Lower lobe of right lung (tissue), 2 donors: ENCODE data around the gene B9D1. TPM values are rescaled to one million over a fixed set of nuclear protein-coding genes. Genes with fewer than 3 reads are reported as not detected.

Experiments used
- ATAC-seq, 2 donors: fragments of 200-7000 bp; cut with Tn5 transposase; one replicate each; pipeline ENCODE4 v1.9.1; 2020 to 2022; ENCODE audit warnings: mild to moderate bottlenecking in 2 of 2, moderate library complexity in 2 of 2
- DNase-seq: peaks from one replicate; pipeline ENCODE4 v3.0.0-alpha.2; 2020
- H3K27ac ChIP-seq: fragments of 200-600 bp; one replicate; pipeline ENCODE4 v1.8.0; 2022
- H3K27me3 ChIP-seq: fragments of 200-600 bp; one replicate; pipeline ENCODE4 v1.8.0; 2022; ENCODE audit warnings: low read depth
- H3K36me3 ChIP-seq: fragments of 200-600 bp; one replicate; pipeline ENCODE4 v1.8.0; 2022; ENCODE audit warnings: mild to moderate bottlenecking
- H3K4me1 ChIP-seq: fragments of 200-600 bp; one replicate; pipeline ENCODE4 v1.8.0; 2022
- H3K4me3 ChIP-seq: fragments of 200-600 bp; one replicate; pipeline ENCODE4 v1.8.0; 2022; ENCODE audit warnings: mild to moderate bottlenecking
- H3K9me3 ChIP-seq: fragments of 200-600 bp; one replicate; pipeline ENCODE4 v1.8.0; 2022
- intact Hi-C: fragments of 100-400 bp; cut with DNase I; formaldehyde crosslinking; loops from one replicate; pipeline ENCODE4 v1.11.0; 2022
- total RNA-seq: library from RNA; stranded (reverse); fragmentation: NEBNext Ultra II Directional; extraction: Animal tissue kit (Norgen Biotek cat#: 25700); gene quantifications from one replicate; pipeline ENCODE4 v1.2.1, GENCODE V29; 2021
- TF ChIP-seq, protein P1 (sequence below): fragments of 200-600 bp; IDR thresholded peaks from one replicate; pipeline ENCODE4 v1.8.0; 2022; ENCODE audit warnings: antibody characterized with exemption, mild to moderate bottlenecking
- donor health status: DM: no; HTN: yes; CAD: no; lungs with severe emphysema.

B9D1 gene
- total RNA-seq, 1 donor from 2014 or later = 11.3 TPM

DNA sequence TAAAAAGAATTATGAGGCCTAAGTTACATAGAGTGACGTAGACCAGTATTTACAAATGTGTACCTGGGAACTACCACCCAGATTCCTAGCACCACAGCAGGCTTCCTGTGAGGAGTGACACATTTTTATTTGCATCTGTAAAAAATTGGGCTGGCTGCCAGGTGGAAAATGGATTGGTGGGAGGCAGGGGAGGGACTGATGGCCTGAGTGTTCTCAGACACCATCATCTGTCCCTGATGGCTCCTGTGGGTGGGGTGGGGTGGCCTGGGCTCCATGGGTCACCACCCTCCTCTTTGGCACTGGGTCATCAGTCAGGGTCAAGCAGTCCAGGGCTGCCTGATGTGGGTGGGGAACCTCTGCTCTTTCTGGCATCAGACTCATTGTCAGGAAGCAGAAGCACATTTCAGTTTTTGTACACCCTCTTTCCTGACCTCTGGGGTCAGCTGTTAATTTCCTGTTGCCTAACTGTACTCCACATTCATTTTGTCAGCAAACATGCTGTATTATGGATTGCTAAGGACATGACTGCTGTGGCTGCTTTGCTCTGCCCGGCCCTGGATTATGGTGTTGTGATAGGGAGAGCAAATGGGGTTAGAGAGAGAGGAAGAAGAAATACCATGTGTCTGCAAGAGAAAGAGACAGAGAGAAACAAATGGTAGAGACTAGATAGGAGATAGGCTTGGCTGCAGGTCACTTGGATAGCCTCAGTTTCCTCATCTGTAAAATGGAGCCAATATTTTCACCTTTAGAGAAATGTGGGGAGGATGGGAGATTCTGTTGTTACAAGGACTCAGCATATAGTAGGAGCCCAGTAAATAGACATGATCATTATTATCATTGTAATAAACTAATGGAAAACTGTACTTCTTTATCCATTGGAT, 36.0 kb upstream of the B9D1 start:
- no peaks in the 10 kb centered on the region for H3K27me3 ChIP-seq
- H3K4me3 ChIP-seq = no peak overlapping the region
- peak overlapping the region; percentile 54 for H3K27ac ChIP-seq
- no peaks in the 10 kb centered on the region for H3K36me3 ChIP-seq
- intact Hi-C loops = no loop called here
- H3K9me3 ChIP-seq = no peaks in the 10 kb centered on the region
- DNase-seq = peak; percentile 76
- TF ChIP-seq, protein P1, sequence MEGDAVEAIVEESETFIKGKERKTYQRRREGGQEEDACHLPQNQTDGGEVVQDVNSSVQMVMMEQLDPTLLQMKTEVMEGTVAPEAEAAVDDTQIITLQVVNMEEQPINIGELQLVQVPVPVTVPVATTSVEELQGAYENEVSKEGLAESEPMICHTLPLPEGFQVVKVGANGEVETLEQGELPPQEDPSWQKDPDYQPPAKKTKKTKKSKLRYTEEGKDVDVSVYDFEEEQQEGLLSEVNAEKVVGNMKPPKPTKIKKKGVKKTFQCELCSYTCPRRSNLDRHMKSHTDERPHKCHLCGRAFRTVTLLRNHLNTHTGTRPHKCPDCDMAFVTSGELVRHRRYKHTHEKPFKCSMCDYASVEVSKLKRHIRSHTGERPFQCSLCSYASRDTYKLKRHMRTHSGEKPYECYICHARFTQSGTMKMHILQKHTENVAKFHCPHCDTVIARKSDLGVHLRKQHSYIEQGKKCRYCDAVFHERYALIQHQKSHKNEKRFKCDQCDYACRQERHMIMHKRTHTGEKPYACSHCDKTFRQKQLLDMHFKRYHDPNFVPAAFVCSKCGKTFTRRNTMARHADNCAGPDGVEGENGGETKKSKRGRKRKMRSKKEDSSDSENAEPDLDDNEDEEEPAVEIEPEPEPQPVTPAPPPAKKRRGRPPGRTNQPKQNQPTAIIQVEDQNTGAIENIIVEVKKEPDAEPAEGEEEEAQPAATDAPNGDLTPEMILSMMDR = no peak
- ATAC-seq = peak; percentile 85 to 93
- H3K4me1 ChIP-seq = peaks cover 38% of the 10 kb centered on the region

DNA sequence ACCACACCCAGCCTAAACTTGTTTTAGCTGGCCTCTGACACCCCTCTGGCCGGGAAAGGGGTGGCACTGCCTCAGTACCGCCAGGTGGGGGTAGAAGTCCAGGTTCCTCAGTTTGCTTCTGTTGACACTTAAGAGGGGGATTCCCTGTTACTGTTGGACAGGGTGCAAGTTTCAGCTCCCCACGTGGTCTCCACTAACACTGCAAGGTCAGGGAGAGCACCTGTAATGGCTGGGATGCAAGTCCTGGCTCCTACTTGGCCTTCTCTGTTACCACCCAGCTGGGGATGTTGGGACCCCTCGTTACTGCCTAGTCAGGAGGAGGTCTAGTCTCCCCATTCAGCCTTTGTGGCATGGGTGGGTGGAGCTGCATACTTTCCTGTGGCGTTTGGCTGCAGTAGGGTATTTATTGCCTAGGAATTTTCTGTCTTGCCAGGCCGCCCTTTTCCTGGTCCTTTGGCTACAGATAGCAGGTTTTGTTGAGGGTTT, 35.1 kb upstream of the B9D1 start:
- peak in 1 of 2 donors; percentile 31 for ATAC-seq
- TF ChIP-seq, protein P1 = no peak
- no peaks in the 10 kb centered on the region for H3K36me3 ChIP-seq
- no peaks in the 10 kb centered on the region for H3K9me3 ChIP-seq
- H3K4me3 ChIP-seq = no peak overlapping the region
- intact Hi-C loops = no loop called here
- peak overlapping the region; percentile 54 for H3K27ac ChIP-seq
- no peak for DNase-seq
- H3K4me1 ChIP-seq = peaks cover 38% of the 10 kb centered on the region
- H3K27me3 ChIP-seq = no peaks in the 10 kb centered on the region

DNA sequence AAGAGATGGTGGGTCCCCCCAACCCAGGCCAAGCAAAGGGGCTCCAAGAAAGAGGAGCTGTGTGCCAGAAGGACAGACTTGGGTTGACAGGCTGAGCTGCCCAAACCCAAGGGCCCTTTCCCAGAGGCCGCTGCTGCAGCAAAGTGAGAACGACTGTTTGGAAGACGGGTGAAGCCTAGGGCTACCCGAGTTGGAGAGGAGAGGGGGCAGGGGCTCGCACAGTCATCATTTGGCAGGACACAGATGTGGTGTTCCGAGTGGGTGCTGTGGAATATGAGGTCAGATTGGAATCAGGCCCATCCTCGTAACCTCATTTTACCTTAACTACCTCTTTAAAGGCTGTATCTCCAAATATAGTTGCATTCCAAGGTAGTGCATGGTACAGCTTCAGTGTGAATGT, 29.8 kb upstream of the B9D1 start:
- TF ChIP-seq, protein P1 = no peak
- no peak overlapping the region for H3K27ac ChIP-seq
- ATAC-seq (no peak), DNase-seq (no peak)
- intact Hi-C loops = no loop called here
- H3K9me3 ChIP-seq = no peaks in the 10 kb centered on the region
- H3K27me3 ChIP-seq = no peaks in the 10 kb centered on the region
- no peak overlapping the region for H3K4me3 ChIP-seq
- H3K4me1 ChIP-seq = peaks cover 23% of the 10 kb centered on the region
- no peaks in the 10 kb centered on the region for H3K36me3 ChIP-seq

DNA sequence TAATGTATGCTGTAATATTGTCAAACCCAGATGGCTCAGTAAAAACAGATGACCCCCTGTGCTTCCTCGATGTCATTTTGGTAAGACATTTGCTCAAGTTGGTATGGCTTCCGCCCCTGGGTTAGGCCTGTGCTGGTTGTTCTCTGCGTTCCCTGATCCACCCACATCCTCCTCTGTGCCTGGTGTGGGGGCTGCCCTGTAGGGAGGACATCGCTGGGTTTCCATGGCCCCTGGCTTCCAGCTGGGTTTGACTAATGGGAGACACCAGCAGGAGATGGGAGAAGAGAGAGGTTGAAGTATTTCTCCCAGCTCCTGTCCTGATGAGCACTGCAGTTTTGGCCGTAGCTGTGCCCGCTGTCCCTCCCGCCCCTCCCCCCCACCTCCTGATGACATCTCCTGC, 28.9 kb upstream of the B9D1 start:
- Histone ChIP-seq H3K4me1 (peaks cover 32% of the 10 kb centered on the region), H3K9me3 (no peaks in the 10 kb centered on the region), H3K27me3 (no peaks in the 10 kb centered on the region), H3K4me3 (no peak overlapping the region), H3K36me3 (no peaks in the 10 kb centered on the region), H3K27ac (no peak overlapping the region)
- TF ChIP-seq, protein P1 = no peak
- intact Hi-C loops = no loop called here
- ATAC-seq (no peak), DNase-seq (no peak)

GRCh38 chr17:19390951-19391350, 28.4 kb upstream of the B9D1 start:
- Histone ChIP-seq H3K27me3 (no peaks in the 10 kb centered on the region), H3K27ac (no peak overlapping the region), H3K9me3 (no peaks in the 10 kb centered on the region), H3K4me3 (no peak overlapping the region), H3K36me3 (no peaks in the 10 kb centered on the region), H3K4me1 (peaks cover 37% of the 10 kb centered on the region)
- TF ChIP-seq, protein P1 = no peak
- no peak for DNase-seq
- intact Hi-C loops = no loop called here
- ATAC-seq = no peak
